Islet of Langerhans (tissue), 1 donor: Measurements from ENCODE around the gene YBX3.

ENCODE experiments used
- FAIRE-seq: peaks from one replicate; lab custom pipeline; 2011; peaks lifted over from hg19 to GRCh38; lab: Jason Lieb, UNC

The YBX3 gene

DNA sequence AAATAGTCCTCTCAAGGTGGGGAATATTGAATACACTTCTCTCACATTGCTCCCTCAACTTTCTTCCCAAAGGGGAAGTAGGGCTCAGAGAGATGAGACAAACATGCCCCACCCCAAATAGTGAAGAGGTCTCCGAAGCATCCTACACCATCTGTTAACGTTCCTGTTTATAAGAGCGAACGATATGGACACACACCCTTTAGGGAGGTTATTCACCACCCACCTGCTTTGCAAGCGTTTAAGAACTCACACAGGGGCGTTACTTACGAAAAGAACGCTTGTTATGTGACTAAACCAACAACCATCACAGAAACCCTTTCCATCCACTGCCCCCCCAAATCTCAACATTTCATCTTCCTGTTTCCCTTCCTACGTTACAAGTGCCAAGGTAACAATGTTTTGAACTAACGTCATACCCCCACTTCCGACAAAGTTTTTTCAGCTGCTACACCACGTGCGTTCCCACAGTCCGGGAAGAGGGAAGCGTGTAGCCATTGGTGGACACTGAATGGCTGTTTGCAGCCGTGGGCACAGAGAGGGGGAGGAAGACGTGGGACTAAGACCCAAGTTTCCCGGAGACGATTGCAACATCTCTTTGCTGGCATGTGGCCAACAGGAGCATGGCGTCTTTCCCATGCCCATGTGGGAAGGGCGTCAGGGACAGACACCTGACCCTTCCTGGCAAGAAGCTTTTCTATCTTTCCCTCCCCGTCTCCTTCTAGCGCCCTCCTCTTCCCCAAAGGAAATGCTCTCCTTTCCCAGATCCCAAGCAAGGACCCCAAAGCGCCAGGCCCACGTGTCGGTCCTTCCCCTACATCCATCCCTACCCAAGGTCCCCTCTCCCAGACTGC, 1.2 kb downstream of the YBX3 start:
- FAIRE-seq, result no peak

DNA sequence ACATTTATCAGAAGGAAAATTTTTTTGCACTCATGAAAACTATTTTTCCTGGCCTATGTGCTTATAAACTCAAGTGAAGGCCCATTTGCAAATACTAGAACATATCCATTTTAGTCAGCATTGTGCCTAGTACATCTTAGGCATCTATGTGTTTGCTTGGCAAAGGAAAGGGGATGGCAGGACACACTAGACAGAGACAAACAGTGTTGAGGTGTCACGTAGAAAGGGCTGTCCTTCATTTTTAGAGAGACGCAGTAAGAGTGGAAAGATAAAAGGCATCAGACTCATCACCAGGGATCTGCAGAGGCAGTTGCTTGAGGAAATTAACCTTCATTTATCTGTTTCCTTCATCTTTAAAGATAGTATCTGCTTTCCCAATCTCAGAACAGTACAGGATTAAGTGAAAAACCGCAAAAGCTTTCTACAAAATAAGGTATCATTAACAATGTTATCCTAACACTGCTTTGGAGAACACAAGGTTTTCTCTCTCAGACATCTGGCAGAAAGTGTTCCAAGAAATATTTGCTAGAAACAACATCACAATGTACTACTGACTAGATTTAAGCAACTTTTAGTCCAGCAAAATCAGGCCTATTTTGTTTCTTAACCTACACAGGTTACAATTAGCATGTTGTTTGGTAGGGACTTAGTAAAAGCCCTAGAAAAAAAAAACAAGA, 2.0 kb downstream of the YBX3 start:
- FAIRE-seq, result no peak

DNA sequence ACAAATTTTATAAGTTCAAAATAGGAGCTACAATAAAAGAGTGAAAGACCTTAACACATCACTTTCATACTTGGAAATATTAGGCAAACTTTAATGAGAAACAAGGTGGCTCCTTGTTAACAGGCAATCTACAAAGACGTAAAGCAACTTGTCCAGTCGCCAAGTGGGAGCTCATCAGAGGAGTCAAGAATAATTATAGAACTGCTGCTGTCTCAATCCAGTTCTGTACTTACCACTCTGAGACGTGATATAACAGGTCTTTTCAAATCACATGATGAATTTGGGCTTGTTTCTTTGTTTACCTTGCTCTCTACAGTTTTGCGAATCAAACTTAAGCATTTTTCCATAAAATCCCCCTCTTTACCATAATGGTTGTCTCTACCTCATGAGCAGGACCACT, 3.6 kb downstream of the YBX3 start:
- no peak for FAIRE-seq

DNA sequence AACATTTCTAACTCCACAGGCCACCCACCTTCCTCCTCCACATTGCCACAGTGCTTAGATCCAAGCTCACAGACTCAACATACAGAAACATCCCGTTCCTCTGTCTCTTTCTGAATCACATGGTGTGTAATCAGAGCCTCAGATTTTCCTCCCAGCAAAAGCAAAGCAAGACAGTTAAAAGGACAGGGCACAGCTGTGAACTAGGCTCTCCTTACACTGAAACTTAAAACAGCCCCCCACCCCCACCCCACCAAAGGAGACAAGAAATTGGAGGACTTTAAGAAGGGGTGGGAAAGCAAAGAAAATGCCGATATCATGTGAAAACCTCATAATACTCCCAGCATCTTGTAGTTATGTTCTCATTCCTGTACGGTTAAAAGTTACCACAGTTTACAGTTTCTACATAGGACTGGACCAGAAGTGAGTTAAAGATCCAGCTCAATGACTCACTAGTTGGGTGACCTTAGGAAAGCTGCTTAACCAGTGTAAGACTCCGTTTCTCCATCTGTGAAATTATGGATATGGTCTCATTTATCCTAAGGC, 4.8 kb downstream of the YBX3 start:
- no peak for FAIRE-seq

DNA sequence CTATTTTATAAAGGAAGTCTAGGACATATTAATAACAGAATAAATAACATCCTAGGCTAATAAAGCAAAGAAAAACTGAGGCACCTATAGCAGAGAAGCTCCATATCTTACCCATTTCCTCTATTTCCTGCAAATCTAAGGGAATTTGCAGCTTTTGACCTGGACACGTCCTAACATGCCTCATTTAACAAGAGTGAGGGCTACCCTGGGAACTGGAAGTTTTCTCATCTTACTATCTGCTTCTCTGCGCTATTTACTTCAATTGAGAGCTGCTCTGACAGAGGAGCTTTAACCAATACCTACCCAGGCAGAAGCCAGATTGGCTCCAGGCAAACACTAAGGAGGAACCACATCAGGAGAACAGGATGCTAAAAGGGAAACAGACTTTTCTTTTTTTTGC, 5.7 kb downstream of the YBX3 start:
- no peak for FAIRE-seq

DNA sequence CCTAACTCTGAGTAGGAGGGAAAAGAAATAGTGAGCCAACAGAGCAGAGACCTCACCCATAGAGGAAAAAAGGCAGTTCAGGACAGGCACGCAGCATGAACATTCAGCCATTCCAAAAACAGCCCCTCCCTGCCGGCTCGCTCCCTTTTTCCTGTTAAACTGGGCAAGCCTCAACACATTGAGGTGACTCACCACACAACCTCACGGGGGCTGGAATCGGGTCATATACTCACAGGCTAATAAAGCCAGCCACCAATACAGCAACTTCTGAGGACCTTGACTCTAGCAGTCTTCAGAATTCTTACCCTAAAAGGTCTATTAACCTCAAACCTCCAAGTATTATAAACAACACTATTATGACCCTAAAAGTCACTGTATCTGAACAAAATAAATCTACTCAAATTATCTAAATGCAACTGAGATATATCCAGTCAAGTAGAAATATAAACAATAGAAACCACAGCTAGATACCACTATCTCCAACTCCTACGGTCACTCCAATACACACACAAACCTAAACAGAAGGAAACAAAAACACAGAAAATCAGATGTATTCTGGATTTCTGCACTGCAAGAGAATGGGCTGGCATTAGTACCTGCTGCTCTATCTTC, 6.3 kb downstream of the YBX3 start:
- FAIRE-seq, result no peak

DNA sequence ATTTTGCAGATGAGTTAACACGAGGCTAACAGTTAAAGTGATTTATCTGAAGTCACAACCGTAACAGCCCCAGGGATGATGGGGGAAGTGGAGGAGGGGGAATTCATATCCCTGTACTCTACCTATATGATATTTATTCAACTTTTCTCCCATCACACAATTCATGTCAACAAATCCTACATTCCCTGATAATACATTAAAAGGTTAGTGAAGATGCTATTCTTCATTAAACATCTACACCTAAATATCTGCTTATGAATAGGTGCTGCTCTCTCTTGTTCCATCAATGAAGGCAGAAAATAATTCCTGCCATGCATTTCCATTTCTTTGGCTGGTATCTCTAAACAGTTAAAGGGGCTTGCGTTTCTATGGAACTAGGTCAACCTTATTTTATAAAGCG, 6.8 kb downstream of the YBX3 start:
- no peak for FAIRE-seq

DNA sequence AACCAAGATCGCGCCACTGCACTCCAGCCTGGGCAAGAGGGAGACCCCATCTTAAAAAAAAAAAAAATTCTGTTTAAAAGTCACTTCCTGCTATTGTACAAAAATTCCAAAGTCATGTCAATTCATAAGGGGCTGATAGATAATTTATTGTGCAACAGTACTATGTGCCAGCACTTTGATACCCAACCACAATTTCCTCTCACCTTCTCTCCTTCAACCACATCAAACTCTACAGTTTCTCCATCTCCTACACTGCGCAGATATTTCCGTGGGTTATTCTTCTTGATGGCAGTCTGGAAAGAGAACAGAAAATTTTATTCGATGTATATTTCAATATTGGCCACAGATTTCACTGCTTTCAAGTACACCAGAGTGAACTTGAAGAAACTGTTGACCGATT, 7.6 kb downstream of the YBX3 start:
- no peak for FAIRE-seq

DNA sequence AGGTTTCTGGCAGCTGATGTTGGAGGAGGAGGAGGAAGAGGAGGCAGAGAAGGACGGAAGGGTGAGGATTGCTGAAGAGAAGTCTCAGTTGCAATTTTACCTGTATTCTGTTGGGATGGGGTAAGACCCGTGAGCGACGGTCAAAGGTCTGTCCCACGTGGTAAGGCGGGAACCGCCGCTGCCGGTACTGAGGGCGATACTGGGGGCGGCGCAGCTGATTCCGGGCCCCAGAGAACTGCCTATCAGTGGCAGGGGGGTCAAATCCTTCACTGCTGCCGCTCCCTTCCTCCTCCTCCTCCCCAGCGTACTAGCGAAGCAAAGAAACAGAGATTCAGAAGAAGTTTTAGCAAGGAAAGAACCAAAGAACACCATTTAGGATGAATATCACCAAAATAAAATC, 13.3 kb downstream of the YBX3 start:
- FAIRE-seq, result no peak

DNA sequence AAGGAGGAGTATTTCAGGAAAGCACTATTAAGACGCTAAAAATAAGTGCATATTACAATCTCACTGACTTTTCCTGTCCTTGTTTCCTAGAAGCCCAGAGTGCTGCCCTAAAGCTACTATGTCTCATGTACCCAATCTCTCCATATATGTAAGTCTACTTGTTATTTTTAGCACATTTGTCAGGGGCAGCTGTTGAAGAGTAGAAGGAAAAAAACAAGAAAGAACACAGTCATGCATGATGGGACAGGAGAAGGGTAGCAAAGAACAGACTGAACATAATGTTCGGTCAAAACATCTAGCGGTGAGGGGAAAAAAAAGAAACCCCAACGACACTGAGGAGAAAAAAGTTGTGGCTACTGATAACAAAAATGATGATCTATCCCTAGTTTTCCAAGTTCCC, 14.3 kb downstream of the YBX3 start:
- no peak for FAIRE-seq

DNA sequence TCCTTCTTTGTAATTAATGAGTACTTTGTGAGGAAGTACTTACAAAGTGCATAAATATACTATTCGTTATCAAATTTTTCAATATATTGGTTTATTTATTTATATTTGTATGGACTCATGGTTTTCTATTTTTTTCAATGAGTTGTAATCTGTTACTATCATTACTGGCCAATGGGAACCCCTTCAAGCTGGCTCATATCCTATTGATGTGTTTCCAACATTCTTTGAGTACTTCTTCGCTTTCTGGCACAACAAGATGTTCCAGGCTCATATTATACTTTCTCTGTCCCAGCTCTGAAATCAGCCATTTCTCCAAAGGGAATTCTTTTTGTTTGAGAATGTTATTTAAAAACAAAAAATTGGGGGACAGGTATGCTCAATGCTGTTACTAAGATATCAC, 17.5 kb downstream of the YBX3 start:
- no peak for FAIRE-seq

DNA sequence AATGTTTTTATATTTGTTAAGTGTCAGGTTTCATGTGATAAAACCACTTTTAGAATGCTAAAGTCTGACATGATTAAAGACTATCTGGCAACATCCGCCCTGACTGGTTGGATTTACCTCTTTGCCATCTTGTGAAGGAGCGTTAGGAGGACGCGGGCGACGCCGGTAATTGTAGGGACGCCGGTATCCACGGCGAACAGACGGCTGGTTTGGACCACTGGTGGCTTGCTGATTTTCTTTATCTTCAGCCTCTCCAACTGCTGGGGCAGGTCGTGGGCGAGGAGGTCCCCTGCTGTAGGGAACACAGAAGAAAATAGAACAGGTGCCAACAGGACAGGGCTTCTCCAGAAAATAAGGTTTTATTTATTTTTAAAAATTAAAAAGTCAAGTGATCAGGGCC, 21.3 kb downstream of the YBX3 start:
- no peak for FAIRE-seq

DNA sequence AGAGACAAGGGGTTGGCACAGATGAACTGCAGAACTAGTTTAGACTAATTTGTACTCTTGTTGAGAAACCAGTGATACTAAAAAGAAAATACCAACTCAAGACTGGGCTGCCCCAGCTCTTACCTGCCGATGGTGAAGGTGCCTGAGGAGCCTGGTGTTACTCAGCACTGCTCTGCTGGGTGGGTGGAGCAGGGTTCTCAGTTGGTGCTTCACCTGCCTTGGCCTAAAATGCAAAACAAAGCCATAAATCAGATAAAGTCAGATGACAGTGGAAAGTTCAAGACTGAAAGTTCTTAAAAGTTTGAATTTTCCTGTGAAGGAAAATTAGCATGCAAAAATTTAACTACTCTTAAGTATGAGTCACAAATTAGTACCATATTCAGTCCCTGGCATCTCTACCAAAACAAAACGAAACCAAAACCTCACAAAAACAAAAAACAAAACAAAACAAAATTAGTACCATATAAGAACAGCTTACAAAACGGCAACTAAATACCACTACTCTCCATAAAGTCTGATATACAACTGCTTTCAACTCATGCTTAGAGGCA, 21.9 kb downstream of the YBX3 start:
- FAIRE-seq, result no peak

DNA sequence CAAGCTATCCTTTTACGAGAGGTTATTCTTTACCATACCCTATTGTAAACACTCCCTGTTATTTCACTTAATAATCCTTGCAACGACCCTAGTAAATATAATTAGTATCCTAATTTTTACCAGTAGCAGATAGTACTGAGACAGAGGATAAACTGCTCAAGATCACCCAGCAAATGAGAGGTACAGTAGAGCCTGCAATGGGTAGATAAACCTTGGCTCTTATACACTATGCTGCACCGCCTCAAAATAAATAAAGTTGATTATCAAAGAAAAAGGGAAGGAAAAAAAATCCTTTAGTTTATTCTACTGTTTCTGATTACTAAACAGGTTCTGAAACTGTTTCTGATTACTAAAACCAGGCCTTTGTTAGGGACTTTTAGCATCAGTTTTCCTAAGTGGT, 22.5 kb downstream of the YBX3 start:
- no peak for FAIRE-seq

DNA sequence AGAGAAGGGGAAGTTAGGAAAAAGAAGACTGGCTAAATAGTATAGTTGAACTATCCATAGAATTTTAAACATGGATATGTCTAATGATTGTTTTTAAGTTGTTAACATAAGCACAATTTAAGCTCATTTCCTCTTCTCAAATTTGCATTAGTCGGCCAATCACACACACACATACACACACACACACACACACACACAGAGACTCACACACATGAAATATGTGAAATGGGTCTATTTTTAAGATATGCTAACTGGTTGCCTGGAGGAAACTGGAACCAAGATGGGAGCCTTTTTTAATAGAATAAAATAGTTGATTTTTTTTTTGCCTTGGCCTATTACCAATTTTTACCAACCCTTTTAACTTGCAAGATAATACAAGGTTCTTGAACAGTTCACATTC, 25.3 kb downstream of the YBX3 start:
- FAIRE-seq, result no peak

DNA sequence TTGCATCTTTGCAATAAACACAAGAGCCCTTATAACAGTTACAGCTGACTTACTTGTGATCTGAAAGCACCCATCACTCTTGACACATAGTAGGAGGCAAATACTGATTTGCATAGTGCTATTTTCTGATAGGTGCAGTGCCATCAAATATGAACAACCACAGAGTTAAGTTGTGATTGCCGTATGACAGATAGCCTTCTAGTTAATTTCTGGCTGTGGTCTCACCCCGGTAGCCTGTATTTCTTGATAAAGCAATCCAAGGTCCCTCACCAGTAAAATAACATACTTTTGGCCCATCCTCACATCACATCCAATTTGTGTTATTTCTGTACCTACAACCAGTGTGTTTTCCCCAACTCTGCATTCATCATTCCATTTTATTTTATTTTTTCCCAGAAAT, 26.0 kb downstream of the YBX3 start:
- FAIRE-seq, result no peak

DNA sequence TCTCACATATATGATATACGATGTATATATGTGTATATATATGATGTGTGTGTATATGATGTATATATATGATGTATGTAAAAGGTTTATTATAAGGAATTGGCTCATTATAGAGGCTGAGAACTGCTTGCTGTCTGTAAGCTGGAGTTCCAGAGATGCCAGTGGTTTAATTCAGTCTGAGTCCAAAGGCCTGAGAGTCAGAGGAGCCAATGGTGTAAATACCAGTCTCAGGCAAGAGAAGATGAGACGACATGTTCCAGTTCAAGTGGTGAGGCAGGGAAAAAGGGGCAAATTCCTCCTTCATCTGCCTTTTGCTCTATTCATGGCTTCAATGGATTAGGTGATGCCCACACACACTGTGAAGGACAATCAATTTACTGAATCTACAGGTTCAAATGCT, 32.2 kb downstream of the YBX3 start:
- FAIRE-seq, result no peak

DNA sequence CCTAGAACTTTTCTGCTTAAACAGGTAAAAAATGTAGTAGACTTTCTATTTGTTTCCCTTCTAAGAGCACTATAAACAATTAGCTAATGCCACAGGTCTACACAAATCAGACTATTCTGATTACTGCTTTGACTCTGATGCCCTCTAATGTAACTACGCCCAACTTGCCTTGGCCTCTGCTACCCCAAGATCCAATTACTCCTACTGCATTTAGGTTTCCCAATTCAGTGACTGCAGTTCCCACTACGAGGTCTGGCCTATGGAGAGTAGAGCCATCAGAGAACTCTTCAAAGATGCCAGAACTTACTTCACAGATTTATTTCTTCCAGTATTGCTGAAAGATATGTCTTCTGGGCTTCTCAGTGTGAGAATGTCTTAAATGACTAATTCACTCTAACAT, 34.0 kb downstream of the YBX3 start:
- FAIRE-seq, result no peak

DNA sequence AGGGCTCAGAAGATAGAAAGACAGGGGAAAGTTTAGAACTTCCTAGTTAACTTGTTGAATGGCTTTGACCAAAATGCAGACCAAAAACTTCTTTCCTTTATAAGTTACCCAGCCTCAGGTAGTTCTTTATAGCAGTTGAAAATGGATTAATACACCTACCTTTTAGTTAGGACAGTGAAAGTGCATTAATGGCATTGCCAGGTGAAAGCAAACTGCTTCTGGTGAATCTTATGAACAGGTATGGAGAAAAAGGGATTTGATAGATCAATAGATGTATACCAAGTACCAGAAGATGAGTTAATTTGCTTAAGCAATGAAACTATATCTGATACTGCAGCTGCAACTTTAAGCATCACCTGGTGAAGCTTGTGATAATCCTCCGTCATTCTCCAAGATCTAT, 35.1 kb downstream of the YBX3 start:
- no peak for FAIRE-seq

DNA sequence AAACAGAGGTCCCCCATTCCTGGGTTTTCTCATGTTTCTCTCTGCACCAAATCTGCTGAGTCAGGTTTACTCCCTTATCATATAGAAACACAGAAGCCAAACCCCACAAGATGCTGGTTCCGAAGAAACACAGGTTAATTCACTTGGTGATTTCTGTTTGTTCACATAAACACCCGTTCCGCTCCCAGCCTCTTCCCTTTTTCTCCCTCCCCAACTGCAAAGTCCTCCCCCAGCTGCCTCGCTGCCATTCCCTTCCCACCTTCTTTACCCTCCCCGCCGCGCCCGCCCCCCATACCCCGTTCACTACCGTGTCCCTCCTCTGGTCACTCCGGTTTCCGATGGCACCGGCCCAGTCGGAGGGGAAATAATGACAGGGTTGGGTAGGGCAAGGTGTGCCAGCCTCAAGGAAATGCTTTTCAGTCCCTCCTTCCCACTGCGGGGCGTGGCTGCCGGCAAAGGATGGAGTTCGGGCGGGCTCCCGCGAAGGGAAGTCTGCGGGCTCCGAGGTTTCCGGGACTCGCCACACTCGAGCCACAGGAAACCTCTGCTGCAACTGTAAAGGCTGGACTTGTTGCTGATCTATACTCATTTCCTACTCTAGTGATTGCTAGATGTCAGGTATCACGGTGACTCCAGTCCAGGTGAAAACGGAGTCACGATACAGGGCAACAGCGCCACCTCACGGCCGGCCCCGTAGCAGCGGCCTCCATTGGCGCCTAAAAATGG, 49.3 kb downstream of the YBX3 start, which contains the start of gene STYK1:
TSS of gene STYK1 (minus strand) at position 394 of the 726 bp plus-strand sequence. CDS start 39,434 bp downstream, outside the sequence.
- FAIRE-seq, result no peak

DNA sequence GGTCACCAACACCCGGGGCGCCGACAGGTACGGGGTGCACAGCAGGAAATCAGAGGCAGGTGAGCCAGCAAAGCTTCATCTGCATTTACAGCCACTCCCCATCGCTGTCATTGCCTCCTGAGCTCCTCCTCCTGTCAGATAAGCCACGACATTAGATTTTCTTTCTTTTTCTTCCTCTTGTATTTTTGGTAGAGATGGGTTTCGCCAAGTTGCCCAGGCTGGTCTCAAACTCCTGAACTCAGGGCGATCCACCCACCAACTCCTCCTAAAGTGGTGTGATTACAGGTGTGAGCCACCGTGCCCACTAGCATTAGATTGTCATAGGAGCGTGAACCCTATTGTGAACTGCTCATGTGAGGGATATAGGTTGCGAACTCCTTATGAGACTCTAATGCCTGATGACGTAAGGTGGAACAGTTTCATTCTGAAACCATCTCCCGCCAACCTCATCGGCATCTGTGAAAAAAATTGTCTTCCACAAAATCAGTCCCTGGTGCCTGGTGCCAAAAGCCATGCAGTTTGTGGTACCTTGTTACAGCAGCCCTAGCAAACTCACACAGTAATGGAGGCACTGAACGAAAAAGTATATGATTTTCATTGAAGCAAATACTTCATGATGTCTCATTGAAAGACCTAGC, 50.8 kb downstream of the YBX3 start:
- FAIRE-seq, result no peak

DNA sequence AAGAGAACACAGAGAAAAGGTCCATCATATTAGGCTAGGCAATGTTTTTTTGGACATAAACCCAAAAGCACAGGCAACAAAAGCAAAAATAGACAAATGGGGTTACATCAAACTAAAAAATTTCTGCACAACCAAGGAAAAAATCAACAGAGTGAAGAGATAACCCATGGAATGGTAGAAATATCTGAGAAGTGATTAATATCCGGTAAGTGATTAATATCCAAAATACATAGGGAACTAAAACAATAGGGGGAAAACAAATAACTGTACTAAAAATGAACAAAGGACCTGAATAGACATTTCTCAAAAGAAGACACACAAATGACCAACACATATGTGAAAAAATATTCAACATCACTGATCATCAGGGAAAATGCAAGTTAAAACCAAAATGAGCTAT, 53.6 kb downstream of the YBX3 start:
- FAIRE-seq, result no peak
